ENCODE results near the gene LDLRAD3. TPM values are rescaled to one million over a fixed set of nuclear protein-coding genes. Genes with fewer than 3 reads are reported as not detected.

Gene LDLRAD3
- total RNA-seq, 3 donors from 2014 or later: 1.0 to 8.1 (median 2.0) TPM

GRCh38 chr11:35978183-35978582 is 34.3 kb downstream of the LDLRAD3 start:
- no peak overlapping the region for H3K4me3 ChIP-seq
- TF ChIP-seq CTCF (IDR thresholded peaks at IDR 0.05): no peak
- no peaks in the 10 kb centered on the region for H3K4me1 ChIP-seq (ENCODE audit: low read depth)
- no peaks in the 10 kb centered on the region for H3K9me3 ChIP-seq
- ATAC-seq (no peak), DNase-seq (no peak)
- intact Hi-C loops (cut with DNase I, micrococcal nuclease): no loop called here
- H3K36me3 ChIP-seq (ENCODE audit: low read depth): no peaks in the 10 kb centered on the region

- no peak for DNase-seq
These were observed 35.0 kb downstream of the LDLRAD3 start for GRCh38 chr11:35978891-35979290.

GRCh38 chr11:35980686-35981390 is 37.0 kb downstream of the LDLRAD3 start:
- no peak for TF ChIP-seq CTCF (IDR thresholded peaks at IDR 0.05)
- intact Hi-C loops (cut with DNase I, micrococcal nuclease): no loop called here
- DNase-seq (no peak), ATAC-seq (no peak)
- Histone ChIP-seq H3K36me3 (ENCODE audit: low read depth) (no peaks in the 10 kb centered on the region), H3K4me3 (no peak overlapping the region), H3K9me3 (no peaks in the 10 kb centered on the region), H3K4me1 (ENCODE audit: low read depth) (no peaks in the 10 kb centered on the region)

More at GRCh38 chr11:35978891-35979290, 35.0 kb downstream of the LDLRAD3 start:
- ATAC-seq: no peak
- no peaks in the 10 kb centered on the region for H3K4me1 ChIP-seq (ENCODE audit: low read depth)
- TF ChIP-seq CTCF (IDR thresholded peaks at IDR 0.05): no peak
- H3K9me3 ChIP-seq: no peaks in the 10 kb centered on the region
- H3K36me3 ChIP-seq (ENCODE audit: low read depth): no peaks in the 10 kb centered on the region
- H3K4me3 ChIP-seq: no peak overlapping the region
- intact Hi-C loops (cut with DNase I, micrococcal nuclease): no loop called here

- no peaks in the 10 kb centered on the region for H3K9me3 ChIP-seq
- ATAC-seq: no peak
- DNase-seq: no peak
- TF ChIP-seq CTCF (IDR thresholded peaks at IDR 0.05): no peak
- intact Hi-C loops (cut with DNase I, micrococcal nuclease): no loop called here
- H3K36me3 ChIP-seq (ENCODE audit: low read depth): no peaks in the 10 kb centered on the region
- H3K4me3 ChIP-seq: no peak overlapping the region
- no peaks in the 10 kb centered on the region for H3K4me1 ChIP-seq (ENCODE audit: low read depth)
These were observed 37.7 kb downstream of the LDLRAD3 start for GRCh38 chr11:35981581-35981980.

- no peak for DNase-seq
- no peaks in the 10 kb centered on the region for H3K4me1 ChIP-seq (ENCODE audit: low read depth)
- ATAC-seq: no peak
- no peak overlapping the region for H3K4me3 ChIP-seq
- H3K9me3 ChIP-seq: no peaks in the 10 kb centered on the region
- intact Hi-C loops (cut with DNase I, micrococcal nuclease): no loop called here
- TF ChIP-seq CTCF (IDR thresholded peaks at IDR 0.05): no peak
- H3K36me3 ChIP-seq (ENCODE audit: low read depth): no peaks in the 10 kb centered on the region
These were observed 38.2 kb downstream of the LDLRAD3 start for GRCh38 chr11:35982061-35982460.
